CD4-positive, alpha-beta T cell treated with Interleukin-12 subunit alpha and Interleukin-12 subunit beta, for 1 hour (primary cell): ENCODE measurements around the gene COA3.

ENCODE experiments used
- DNase-seq: peaks from one replicate; pipeline ENCODE4 v3.0.0-alpha.2; 2020

The COA3 gene

DNA sequence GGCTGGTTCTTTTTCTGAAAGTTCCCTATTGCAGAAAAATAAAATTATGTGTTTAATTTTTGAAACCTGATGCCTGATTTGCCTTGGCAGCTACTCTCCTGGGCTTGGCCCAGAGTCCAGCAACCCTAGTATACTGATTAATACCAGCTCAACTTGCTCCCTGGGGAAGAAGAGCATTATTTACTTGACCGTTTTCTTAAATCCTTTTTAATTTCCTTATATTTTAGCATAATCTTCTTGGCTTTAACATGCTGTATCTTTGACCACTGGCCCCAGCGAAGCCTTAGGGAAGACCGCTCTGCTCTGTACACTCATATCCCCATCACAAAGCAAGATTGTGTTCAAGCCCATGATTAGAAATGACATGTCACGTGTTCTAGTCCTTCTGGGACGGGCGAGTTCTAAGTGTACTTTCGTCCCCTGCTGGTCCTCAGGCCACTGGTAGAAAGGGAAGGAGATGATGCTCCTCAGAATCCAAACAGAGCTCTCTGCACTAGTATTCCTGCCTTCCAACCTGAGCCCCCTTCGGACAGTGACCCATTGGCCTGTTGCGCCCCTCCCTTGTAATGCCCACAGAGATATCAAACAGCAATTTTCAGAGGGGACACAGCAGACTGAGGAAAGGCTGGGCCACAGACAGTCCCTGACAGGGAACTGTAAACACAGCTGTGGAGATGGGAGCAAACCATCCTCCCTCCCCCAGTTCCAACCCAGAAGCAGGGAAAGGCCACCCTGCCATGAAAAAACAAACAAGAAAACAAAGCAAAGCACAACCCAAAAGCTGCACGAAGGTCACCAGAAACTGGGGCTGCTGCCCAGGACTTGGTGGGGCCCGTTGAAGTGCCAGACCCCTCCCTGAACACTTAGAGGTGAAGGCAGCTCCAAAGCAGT, 49.4 kb downstream of the COA3 start:
- DNase-seq, result no peak

DNA sequence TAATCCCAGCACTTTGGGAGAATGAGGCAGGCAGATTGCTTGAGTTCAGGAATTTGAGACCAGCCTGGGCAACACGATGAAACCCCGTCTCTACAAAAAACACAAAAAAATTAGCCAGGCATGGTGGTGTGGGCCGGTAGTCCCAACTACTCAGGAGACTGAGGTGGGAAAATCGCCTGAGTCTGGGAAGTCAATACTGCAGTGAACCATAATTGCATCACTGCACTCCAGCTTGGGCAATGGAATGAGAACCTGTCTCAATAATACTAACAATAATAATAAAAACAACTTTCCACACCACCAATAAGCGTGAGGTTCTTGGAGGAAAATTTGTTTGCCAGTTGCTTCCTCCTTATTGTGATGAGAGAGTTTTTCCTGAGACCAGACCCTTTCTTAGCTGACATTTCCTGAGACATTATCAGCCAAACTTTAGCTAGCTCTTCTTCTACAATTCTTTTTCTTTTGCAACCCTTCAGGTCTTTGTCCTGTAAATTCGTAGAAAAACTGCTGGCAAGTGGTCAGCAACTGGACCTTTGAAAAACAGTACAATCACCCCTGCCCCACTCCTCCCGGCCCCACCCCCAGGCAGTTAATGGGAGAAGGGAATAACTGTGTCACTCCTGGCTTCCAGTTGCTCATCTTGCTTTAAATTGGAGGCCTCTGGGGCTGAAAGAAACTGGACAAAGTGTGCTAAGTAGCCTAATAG, 50.1 kb downstream of the COA3 start:
- no peak for DNase-seq
